Esophagus squamous epithelium (tissue), 4 donors: Measurements from ENCODE around the gene SLC39A10.

Experiments
- POLR2A ChIP-seq, 4 donors: fragments of 450-650 bp; IDR thresholded peaks; one replicate each; pipeline ENCODE4 v1.6.1; 2017; ENCODE audit warnings: antibody characterized with exemption in 4 of 4, mild to moderate bottlenecking in 4 of 4, moderate library complexity in 3 of 4
- TF ChIP-seq, protein P1 (sequence below), 6 experiments: fragments of 450-650 bp in 4 of 6; fragments of 200-600 bp in 2 of 6; sonication (generic) in 2 of 6; IDR thresholded peaks; one replicate each; pipeline ENCODE4 v1.5.1; 2016 to 2019; ENCODE audit warnings: antibody characterized with exemption in 6 of 6, mild to moderate bottlenecking in 4 of 6, moderate library complexity in 4 of 6

GRCh38 chr2:195737511-195738325 is 80.7 kb downstream of the SLC39A10 start:
- TF ChIP-seq, protein P1, sequence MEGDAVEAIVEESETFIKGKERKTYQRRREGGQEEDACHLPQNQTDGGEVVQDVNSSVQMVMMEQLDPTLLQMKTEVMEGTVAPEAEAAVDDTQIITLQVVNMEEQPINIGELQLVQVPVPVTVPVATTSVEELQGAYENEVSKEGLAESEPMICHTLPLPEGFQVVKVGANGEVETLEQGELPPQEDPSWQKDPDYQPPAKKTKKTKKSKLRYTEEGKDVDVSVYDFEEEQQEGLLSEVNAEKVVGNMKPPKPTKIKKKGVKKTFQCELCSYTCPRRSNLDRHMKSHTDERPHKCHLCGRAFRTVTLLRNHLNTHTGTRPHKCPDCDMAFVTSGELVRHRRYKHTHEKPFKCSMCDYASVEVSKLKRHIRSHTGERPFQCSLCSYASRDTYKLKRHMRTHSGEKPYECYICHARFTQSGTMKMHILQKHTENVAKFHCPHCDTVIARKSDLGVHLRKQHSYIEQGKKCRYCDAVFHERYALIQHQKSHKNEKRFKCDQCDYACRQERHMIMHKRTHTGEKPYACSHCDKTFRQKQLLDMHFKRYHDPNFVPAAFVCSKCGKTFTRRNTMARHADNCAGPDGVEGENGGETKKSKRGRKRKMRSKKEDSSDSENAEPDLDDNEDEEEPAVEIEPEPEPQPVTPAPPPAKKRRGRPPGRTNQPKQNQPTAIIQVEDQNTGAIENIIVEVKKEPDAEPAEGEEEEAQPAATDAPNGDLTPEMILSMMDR (IDR thresholded peaks at IDR 0.05), result no peak
- no peak for TF ChIP-seq POLR2A (IDR thresholded peaks at IDR 0.05)
